Stomach (tissue), 4 donors: ENCODE results near the gene PLCH1.

Experiments
- EP300 ChIP-seq: sonication (generic); formaldehyde crosslinking; IDR thresholded peaks from one replicate; pipeline ENCODE4 v1.6.1; 2017; ENCODE audit warnings: antibody characterized with exemption
- POLR2A ChIP-seq, 4 donors: fragments of 450-650 bp; IDR thresholded peaks; one replicate each; pipeline ENCODE4 v1.6.1; 2016; ENCODE audit warnings: antibody characterized with exemption in 4 of 4, control low read depth in 2 of 4, mild to moderate bottlenecking in 1 of 4, moderate library complexity in 1 of 4
- POLR2AphosphoS5 ChIP-seq, 3 donors: sonication (generic); formaldehyde crosslinking; IDR thresholded peaks; one replicate each; pipeline ENCODE4 v1.6.1; 2016; ENCODE audit warnings: antibody characterized with exemption in 3 of 3
- TF ChIP-seq, protein P1 (sequence below), 7 experiments: fragments of 450-650 bp in 4 of 7; fragments of 200-600 bp in 3 of 7; sonication (generic) in 3 of 7; IDR thresholded peaks; one replicate each; pipeline ENCODE4 v1.5.1; 2016 to 2019; ENCODE audit warnings: antibody characterized with exemption in 7 of 7, control low read depth in 2 of 7, mild to moderate bottlenecking in 1 of 7

GRCh38 chr3:155385896-155386625, 358.8 kb downstream of the PLCH1 start:
- TF ChIP-seq, protein P1, sequence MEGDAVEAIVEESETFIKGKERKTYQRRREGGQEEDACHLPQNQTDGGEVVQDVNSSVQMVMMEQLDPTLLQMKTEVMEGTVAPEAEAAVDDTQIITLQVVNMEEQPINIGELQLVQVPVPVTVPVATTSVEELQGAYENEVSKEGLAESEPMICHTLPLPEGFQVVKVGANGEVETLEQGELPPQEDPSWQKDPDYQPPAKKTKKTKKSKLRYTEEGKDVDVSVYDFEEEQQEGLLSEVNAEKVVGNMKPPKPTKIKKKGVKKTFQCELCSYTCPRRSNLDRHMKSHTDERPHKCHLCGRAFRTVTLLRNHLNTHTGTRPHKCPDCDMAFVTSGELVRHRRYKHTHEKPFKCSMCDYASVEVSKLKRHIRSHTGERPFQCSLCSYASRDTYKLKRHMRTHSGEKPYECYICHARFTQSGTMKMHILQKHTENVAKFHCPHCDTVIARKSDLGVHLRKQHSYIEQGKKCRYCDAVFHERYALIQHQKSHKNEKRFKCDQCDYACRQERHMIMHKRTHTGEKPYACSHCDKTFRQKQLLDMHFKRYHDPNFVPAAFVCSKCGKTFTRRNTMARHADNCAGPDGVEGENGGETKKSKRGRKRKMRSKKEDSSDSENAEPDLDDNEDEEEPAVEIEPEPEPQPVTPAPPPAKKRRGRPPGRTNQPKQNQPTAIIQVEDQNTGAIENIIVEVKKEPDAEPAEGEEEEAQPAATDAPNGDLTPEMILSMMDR (IDR thresholded peaks at IDR 0.05): no peak
- TF ChIP-seq POLR2A (IDR thresholded peaks at IDR 0.05) (no peak), POLR2AphosphoS5 (IDR thresholded peaks at IDR 0.05) (no peak), EP300 (no peak)
